HK-2 (cell line): ENCODE data around the gene PC.

ENCODE experiments used
- DNase-seq: peaks from one replicate; pipeline ENCODE4 v3.0.0-alpha.2; 2018; ENCODE audit not compliant: unreplicated experiment

PC gene

GRCh38 chr11:66854729-66855211 lies 103.4 kb downstream of the PC start:
- DNase-seq: no peak

GRCh38 chr11:66854231-66854661 lies 103.9 kb downstream of the PC start:
- DNase-seq: no peak

GRCh38 chr11:66853242-66854229 lies 104.6 kb downstream of the PC start:
- no peak for DNase-seq

GRCh38 chr11:66852466-66853241 lies 105.5 kb downstream of the PC start:
- no peak for DNase-seq

- DNase-seq: no peak
These were observed 106.3 kb downstream of the PC start for GRCh38 chr11:66851698-66852465.

GRCh38 chr11:66851239-66851596 lies 107.0 kb downstream of the PC start:
- DNase-seq: no peak

GRCh38 chr11:66850588-66851238 lies 107.5 kb downstream of the PC start:
- no peak for DNase-seq

- no peak for DNase-seq
These were observed 108.0 kb downstream of the PC start for GRCh38 chr11:66850235-66850587.

- DNase-seq: no peak
These were observed 108.5 kb downstream of the PC start for GRCh38 chr11:66849501-66850234.

GRCh38 chr11:66848671-66849500 lies 109.3 kb downstream of the PC start:
- DNase-seq: no peak

GRCh38 chr11:66847461-66848232 lies 110.5 kb downstream of the PC start:
- DNase-seq: no peak

GRCh38 chr11:66846671-66847091 lies 111.5 kb downstream of the PC start:
- DNase-seq: no peak

GRCh38 chr11:66845876-66846212 lies 112.3 kb downstream of the PC start:
- DNase-seq: no peak

GRCh38 chr11:66845143-66845875 lies 112.9 kb downstream of the PC start:
- no peak for DNase-seq

GRCh38 chr11:66844496-66845142 lies 113.6 kb downstream of the PC start:
- no peak for DNase-seq

GRCh38 chr11:66843776-66844495 lies 114.2 kb downstream of the PC start:
- DNase-seq: no peak
